RPMI8226 (cell line): ENCODE measurements around the gene MLLT3.

Experiments
- DNase-seq: peaks from one replicate; pipeline ENCODE4 v3.0.0-alpha.2; 2015

The MLLT3 gene

DNA sequence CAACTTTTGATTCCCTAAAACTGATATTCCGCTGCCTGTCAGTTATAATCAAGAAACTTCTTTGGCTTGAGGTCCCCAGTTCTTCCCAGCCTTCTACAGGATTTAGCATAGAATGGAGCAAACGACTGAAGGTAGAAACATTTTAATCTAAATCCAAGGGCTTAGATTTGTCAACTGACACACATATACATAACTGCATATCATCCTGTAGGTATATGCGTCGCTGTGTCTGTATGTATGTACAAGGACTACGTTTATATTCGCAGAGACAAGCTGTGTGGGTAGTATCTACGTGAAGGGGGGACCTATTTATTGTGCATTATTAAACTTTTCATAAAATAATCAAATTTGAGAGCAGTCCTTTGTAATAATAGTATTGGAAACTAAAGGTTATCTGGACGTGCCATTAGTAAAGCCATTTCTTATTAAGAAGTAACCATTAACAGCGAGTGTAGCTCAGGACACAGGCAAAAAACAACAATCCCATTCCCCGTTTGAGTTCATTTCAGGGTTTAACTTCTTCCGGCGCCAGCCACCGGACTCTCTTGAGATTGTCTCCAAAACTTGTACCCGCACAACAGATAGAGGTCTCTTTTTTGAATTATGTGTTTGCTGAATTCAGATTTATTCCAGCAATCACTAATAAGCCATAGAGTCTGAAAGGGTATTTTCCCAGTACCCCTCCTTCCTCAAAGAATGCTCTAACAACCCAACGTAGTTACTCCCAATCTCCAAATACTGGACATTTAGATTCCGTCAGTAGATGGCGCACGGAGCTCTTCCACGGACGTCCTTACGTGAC is 2.1 kb upstream of the MLLT3 start:
- peak; percentile 74 for DNase-seq

DNA sequence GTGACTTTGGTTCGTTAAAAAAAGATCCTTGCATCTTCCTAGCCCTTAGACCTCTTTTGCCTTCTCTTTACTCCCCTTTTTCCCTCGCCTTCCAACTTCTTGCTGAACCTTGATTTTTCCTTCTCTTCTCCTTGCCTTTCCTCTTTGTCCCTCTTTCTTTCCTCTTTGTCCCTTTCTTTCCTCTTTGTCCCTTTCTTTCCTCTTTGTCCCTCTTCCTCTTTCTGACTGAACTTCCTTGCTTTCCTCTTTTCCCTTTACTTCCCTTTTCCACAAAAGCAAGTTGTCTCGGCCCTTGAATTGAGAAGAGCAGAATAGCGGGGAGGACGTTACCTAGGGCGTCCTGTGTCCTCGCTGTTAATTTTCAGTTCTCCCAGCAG is 1.4 kb upstream of the MLLT3 start:
- DNase-seq = peak; percentile 5

DNA sequence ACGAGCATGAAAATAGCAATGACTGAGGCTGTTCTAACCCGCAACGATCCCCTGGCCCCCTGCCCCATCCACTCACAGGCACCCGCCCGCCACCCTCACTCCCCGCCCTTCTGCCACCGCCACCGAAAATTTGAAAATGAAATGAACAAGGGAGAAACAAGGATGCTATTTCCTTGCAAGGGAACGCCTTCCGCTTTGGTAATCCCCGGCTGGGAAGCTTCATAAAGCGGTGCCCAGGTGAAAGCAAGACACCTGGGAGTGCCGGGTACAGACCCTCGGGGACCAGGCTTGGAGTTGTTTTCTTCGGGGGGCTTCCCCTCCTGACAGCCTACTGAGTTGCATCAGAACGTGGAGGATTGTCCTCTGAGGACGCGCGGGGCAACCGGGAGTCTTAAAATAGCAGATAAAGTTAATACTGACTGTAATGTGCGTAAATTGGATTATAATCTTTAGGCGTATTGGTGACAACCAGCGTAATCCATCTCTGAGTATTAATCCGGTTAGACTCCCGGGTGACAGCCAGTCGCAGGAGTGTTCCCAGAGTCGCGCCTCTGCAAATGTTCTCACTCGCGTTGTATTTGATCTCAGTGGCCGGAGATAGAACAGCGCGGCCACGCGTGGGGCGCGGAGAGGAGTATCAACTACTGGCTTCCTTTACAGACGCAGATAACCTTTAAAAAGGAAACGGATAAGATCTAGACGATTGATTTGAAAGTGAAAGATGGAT is 885 bp upstream of the MLLT3 start:
- peak; percentile 35 for DNase-seq

DNA sequence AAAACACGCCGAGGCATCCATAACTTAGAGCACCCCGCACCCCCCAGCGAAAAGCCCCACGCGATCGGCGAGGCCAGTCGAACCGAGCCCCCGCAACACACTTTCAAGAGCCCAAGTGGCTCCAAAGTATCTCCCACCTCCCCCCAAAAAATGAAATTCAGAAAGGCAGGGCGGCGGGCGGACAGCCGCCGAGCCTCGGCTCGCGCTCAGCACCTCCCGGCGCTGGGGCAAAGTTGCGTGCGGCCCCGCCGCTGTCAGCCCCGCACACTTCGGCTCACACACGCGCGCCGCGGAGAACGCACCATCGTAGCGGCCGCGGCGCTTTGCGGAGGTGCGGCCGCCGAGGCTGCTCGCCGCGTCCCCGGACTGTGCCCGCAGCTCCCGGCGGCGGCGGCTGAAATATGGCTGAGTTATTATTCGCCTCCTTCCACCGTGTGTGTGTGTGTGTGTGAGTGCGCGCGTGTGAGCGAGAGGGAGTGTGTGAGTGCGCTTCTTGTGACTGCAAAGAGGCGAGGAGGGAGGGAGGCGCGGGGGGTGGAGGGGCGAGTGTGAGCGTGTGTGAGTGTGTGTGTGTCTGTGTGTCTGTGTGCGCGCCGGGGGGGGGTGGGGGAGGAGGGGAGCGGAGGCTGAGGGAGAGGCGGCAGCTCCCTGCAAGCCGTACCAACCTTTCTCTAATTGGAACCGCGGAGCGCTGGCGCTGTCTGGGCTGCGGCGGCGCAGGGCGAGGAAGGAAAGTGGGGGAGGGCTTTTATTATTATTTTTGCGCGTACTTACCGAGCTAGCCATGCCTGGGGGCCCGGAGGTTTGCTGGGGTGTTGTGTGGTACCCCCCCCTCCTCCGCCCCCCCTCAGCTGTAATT is 599 bp downstream of the MLLT3 start:
- DNase-seq = peak; percentile 61

DNA sequence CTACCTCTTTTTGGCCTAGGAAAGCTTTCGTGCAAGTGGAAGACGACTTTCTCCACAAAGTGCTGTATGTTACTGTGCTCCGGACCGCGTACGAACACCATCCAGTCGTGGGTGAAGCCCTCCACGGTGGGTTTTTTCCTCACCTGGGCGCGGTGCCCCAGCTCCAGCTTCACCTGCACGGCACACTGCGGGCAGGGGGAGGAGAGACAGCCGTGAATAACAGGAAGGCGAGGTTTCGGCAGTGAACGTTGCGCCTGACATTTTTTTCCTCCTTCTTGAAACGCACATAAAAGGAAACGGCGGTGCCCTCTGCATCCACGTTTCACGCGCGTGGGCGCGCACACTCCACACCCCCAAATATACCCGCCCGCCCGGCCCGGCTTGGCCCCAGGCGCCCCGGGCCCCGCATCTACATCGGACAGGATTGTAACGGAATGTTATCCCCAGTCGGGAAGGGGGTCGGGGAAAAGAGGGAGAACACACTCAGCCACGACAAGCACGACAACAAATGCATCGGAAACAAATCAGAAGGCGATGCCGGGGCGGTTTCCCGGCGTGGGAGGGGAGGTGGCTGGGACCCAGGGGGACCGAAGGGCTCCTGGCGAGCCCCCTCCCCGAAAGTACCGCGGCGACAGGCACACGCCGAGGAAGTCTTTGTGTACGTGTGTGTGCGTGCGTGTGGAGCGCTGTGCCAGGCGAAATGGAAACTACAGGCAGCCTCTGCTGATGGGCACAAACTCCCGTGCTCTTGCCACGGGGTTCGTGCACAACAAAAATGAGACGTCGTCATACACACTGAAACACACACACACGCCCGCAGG is 1.4 kb downstream of the MLLT3 start:
- DNase-seq = peak; percentile 44

DNA sequence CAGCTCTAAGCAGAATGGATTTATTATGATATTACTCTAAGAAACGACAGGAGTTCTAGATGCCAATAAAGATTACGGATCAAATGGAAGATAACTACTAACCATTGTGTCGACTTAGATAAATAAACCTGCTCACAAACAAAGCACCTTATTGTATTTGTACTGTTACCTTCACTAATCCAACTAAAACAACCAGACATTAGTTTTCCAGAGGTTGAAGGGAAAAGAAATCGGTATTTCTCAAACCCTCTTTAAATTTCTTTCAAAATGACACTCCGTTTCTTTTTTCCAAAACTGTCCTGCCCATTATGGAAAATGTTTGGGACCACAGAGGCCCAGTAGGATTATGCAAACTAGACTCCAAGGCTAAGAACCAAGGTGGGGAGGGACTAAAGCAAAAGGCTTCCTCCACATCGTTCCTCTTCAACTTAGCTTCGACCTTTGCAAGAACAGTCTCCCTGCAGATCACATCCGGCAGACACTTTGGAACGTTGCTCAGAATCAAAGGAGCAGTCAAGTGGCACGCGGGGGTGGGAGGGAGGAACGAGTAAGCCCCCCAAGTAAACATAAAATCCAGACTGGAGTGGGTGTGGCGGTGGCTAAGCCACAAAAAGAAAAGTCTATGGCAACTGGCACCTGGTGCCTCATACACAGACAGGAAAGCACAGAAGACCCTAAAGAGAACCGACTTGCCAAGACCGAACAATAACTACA is 2.7 kb downstream of the MLLT3 start:
- DNase-seq = no peak

DNA sequence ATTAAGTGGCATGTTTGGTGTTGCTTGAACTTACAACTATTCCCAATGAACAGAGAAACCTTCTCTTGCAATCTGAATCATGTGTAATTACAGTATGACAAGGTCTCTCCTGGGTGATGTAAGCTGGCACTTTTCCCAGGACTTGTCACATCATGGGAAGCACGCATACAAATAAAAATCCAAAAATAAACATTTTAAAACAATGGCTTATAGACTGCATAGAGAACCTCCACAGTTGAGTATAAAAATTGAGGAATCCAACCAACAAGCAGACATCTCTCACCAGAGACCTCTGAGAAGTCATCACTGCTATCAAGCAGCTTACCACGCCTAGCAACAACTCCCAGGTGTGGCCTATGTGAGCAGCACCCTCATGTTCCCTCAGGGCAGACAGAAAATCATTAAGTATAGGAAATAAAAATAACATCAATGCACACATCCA is 3.9 kb downstream of the MLLT3 start:
- DNase-seq = no peak

DNA sequence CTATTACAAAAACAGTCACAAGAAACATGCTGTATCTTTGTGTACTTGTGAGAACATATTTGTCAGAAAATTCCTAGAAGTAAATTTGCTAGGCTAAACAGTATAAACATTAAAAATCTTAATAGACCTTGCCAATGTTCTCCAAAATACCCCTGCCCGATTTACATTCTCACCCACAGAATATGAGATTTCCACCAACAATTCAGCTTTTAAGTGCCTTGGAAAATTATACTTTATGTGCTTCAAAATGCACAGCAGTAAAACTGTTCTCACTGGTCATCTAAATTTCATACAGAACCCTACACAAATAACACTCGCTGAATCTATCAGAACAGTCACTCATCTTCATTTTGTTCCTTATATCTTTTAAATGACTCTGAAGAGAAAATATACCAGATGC is 5.5 kb downstream of the MLLT3 start:
- no peak for DNase-seq

DNA sequence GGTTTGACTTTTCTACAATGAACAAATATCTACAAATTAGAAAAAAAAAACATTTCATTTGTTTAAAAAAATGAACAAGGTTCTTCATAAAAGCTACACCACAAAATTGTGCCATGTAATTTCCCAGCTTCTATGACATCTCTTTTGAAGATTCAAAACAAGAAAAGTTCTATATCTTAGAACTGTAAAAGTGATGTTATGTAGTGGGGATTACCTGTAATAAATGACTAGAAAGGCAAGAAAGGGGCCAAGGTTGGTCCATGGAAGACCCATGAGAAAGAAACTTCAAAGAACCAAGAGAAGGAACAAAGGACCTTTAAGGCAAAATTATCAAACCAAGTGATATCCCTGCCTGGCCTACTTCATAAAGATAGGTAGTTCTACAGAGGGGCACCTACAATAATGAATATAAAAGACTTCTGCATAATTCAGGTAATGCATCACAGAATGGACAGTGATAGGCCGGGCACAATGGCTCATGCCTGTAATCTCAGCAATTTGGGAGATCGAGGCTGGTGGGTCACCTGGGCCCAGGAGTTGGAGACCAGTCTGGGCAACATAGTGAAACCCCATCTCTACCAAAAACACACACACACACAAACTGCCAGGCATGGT is 7.6 kb downstream of the MLLT3 start:
- DNase-seq = no peak

DNA sequence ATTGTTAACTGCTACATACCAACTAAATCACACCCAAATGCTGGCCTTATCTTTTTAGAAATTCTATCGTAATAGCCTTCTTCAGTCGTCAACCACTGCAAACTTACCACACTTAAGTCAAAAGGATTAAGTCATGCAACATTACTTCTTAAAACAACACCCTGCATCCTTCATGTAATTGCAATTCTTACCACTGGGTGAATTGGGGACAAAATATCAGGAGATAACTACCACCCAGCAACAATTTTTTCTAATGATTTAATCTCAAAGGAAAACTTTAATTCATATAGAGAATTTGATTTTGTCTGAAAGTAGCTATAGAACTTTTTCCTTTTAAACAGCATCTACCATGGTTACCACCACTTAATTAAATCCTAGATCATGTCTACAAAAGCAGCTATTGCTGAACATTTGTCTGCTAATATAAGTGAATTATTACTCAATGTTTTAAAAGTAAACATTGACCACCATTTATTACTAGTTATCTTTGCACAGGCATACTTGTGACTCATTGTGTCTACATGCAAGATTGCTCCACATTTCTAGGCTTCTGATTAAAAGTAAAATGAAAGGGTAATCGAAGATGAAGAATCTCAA is 10.5 kb downstream of the MLLT3 start:
- no peak for DNase-seq

DNA sequence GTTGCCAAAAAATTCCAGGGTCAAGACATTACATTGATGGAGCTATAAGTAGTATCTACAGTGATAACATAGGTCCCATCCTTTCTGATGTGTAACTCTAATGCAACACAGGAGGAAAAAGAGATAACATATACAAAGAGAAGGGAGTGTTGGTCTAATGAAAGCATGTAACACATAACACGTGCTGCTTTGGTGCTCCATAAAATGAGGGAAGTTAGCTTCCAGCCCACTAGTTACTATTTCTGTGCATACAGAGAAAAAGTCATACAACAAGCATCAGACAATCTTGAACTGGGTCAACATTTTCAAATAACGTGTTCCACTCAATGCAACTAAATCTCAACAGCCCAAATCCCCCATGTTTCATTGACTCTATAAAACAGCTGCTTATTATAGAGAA is 11.7 kb downstream of the MLLT3 start:
- DNase-seq = no peak

DNA sequence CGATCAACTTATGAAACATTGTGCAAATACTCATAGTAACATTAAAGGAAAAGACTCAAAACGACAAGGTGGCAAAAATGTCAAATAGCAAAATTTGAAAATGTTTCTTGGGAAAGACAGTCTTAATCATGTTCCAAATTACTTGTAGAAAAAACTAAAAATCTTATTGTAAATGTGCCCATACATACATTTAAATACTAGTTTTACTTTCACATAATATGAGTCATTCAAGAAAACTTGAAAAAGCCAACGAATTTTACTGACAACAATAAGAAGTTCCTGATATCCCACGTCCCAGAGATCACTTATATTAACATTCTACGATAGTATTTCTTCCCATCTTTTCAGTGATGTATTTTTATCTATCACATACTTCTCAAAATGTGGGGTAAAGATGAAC is 13.7 kb downstream of the MLLT3 start:
- no peak for DNase-seq

DNA sequence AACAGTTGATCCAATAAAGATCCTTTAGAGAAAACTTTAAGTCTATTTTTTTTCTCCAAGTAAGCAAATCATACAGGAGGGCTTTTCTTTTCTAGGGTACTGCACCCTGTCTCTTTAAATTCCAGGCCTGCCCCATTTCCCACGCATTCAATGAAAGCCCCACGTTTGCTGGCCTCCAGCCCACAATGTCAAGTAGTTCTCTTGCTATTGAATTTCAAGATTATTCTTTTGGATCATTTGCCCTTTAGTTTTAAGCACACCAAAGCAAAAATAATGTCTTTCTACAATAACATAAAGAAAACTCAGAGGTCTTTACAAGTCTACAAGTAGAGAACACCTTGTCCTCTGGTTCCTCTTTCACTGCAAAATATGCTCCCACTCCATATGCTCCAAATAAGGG is 15.6 kb downstream of the MLLT3 start:
- DNase-seq = no peak

DNA sequence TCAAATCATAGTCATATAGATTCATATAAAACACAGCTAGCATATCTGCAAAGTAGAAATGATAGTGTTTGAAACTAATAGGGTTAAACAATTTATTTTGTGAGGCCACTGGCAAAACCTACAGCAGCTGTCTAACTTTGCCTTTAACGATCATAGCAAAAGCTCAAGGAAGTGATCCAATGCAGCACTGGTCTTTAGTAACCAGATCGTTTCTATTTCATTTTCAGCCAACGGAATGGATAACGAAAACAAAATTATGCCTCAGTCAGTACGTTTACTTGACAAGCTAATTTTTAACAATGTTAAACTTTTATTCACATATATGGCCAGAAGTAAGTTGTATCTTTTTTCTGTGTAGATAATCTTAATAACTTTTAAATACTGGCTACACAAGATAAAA is 17.7 kb downstream of the MLLT3 start:
- no peak for DNase-seq

DNA sequence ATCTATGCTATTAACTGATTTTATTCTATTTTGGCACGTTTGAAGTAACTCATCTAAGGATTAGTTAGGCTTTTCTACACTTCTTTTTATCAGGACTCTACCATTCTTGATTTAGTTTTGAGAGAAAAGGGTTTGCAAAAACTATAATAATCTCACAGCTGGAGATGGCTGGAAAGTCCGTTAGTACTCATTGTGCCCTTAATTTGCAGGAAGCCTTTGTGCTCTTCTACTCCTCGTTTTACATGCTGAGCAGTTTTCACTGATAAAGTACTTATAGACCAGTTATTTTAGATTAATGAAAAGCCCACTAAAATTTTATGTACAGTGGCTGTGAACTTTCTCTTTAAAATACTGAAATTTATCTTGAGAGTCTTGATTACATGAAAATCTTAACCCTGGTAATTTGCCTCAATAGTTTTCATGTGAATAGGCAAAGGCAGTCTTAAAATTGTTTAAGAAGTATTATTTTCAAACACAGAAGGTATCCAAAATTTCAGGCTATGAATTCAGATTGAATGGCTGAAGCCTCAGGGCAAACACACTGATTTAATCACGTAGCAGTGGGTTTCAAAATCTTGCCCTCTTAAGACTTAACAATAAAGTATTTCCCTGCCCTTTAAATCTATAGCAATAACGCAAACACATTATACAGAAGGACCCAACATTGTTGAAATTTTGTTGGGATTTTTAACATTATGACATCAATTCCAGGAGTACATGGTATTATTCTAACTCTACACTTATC is 18.6 kb downstream of the MLLT3 start:
- DNase-seq = no peak

DNA sequence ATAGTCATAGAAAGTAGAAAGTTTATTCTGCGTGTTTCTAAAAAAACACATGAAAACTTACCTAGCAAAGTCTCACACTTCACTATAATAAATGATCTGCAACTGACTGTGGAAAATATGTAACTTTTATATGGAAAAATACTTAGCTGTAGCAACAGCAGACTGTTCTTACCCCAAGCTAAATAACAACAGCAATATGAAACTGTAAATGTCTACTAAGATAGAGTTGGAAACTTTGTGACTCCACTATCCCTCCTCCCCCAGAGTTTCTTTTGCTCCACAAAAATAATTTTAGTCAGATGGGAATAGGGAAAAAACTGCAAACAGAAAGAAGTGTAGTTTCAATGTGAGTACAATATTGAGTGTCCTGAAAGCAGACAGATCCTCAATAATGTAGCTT is 21.0 kb downstream of the MLLT3 start:
- DNase-seq = no peak

DNA sequence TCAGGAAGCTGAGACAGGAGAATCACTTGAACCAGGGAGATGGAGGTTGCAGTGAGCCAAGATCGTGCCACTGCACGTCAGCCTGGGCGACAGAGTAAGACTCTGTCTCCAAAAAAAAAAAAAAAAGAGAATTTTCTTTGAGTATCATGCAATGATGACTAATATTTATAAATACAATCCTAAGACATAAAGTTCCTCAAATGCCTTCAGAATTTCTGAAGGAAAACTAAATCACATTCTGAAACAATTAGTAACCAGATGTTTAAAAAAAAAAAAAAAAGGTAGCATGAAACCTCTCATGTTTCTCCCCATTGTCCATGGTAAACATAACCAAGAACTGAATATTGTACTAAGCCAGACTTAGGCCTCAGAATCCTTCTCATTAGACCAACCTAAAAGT is 23.1 kb downstream of the MLLT3 start:
- DNase-seq = no peak

DNA sequence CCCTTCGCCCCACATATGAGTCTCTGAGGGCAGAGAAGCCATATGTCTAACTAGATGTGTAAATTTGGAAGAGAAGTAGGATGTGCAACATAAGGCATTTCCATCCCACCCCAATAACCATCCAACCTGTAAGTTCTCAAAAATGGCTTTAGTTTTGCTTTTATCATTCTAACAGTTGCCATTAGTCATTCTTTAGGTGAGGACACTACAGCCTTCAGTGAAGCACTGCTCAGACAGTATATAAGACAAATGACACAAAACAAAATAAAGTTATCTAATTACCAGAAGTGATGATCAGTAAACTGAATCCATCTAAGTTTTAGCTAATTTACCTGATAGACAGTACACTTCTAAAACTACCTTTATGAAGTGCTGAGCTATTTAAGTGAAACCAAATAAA is 23.9 kb downstream of the MLLT3 start:
- DNase-seq = no peak

DNA sequence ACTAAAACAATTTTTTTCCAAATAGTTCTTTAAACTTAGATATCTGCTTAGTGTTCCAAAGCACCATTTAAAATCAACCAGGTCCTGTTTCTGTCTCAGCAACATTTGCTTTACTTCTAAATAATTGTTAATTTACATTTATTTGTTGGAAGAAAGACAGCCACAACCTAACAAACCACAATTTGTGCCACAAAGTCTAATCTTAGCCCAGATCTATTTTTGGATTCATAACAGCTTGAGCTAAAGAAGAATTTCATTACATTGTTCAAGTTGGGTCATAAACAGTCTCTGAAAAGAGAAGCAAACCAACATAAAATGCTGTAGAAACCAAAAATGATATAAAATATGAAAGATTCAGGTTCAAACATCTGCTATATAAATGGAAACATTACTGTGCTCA is 24.4 kb downstream of the MLLT3 start:
- DNase-seq = no peak

DNA sequence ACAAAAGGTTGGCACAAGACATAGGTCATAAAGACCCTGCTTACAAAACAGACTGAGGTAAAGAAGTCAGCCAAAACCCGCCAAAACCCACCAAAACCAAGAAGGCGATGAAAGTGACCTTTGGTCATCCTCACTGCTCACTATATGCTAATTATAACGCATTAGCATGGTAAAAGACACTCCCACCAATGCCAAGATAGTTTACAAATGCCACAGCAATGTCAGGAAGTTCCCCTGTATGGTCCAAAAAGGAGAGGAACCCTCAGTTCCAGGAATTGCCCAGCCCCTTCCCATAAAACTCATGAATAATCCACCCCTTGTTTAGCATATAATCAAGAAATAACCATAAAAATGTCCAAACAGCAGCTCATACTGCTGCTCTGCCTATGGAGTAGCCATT is 27.7 kb downstream of the MLLT3 start:
- no peak for DNase-seq
